ENCODE results near the gene CCDC40.

- no peak for TF ChIP-seq CTCF (conservative IDR thresholded peaks at IDR 0.05; ENCODE audit: low read depth, low read length)
- no peak for TF ChIP-seq EZH2 (IDR thresholded peaks at IDR 0.05; ENCODE audit: low read length, unreplicated experiment)
- no peak for TF ChIP-seq EZH2phosphoT487 (IDR thresholded peaks at IDR 0.05; ENCODE audit: borderline replicate concordance, low read length)
These were observed 14.8 kb upstream of the CCDC40 start for GRCh38 chr17:80021600-80021999.
